GM21825 (cell line): Measurements from ENCODE around the gene NUDT13.

Source experiments
- ATAC-seq: cut with Tn5 transposase; IDR thresholded peaks from one replicate; pipeline ENCODE4 v1.9.1; 2021; ENCODE audit warnings: mild to moderate bottlenecking, moderate library complexity; ENCODE audit not compliant: unreplicated experiment

NUDT13 gene

DNA sequence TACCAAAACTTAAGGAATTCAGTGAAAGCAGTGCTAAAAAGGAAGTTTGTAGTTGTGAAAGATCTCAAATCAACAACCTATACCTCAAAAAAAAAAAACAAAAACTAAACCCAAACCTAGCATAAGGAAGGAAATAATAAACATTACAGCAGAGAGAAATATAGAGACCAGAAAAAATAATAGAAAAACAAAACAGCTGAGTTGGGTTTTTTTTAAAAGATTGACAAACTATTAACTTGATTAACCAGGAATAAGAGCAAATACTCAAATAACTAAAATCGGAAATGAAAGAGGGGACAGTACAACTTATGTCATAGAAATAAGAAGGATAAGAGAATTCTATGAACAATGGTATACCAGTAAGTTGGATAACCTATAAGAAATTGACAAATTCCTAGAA lies 50.8 kb downstream of the NUDT13 start:
- ATAC-seq: no peak

GRCh38 chr10:73161662-73162061 lies 51.4 kb downstream of the NUDT13 start:
- ATAC-seq: no peak

DNA sequence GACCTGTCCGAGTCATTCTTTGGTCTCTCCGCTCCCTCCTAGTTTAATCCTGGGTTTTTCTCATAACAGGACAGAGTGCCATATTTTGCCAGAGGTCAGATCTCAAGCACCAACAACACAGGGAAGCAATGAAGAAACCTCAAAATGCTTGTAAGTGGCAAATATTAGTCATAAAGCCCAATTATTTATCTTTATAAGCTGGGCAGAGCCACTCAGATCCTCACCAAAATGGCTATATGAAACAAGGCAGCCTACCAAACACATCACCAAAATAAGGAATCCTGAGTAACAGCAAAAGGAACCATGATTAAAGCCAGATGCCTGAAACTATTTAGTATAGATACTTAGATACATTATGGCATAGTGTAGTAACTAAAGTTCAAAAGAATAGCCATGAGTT lies 52.8 kb downstream of the NUDT13 start:
- no peak for ATAC-seq

DNA sequence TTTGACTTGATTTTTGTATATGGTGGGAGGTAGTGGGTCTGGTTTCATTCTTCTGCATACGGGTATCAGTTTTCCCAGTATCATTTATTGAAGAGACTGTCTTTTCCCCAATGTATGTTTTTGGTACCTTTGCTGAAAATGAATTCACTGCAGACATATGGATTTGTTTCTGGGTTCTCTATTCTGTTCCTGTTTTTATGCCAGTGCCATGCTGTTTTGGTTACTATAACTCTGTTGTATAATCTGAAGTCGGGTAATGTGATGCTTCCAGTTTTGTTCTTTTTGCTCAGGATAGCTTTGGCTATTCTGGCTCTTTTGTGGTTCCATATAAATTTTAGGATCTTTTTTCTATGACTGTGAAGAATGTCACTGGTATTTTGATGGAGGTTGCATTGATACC lies 56.7 kb downstream of the NUDT13 start:
- no peak for ATAC-seq

DNA sequence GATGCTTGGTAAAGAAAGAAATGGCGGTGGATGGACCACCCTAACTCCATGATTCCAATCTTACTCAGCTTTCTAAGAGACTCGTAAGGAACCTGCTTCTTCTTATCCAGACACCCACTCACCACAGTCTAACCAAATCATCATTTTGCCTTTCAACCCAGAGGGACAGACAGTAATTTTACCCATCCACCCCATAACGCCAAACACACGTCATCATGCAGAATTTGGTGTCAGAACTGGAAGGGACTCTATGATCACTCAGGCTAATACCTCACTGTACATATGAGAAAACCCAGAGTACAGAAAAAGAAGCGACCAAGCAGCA lies 57.2 kb downstream of the NUDT13 start:
- no peak for ATAC-seq

DNA sequence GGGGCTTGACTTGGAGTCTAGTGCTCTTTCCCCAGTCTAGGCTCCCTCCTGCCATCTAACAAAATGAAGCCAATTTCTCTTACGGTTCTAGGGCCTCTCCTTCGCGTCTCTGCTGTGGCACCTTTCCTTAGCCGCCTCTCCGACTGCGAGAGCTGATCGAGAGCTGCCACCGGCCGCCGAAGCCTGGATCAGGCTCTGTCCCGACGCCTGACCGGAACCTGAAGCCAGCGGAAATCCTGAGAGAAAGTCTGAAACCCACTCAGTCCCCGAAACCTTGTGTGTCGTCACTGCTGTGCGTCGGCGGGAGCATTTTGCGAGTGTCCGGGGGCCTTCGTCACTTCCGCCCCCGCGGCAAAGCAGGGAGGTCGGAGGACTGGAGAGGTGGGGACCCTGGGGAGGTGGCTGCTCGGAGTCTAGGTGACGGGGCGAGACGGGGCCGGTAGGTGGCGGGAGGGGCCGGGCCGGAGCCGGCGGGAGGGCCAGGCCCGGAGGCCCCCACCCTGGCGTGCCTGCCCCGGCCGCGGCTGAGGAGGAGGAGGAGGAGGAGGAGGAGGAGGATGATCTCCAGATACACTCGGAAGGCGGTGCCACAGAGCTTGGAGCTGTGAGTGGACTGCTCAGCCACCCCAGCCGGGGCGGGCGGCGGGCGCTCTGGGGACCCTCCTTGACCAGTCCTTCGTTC lies 57.7 kb downstream of the NUDT13 start, which contains the start of the genes ECD and FAM149B1:
TSS of gene ECD (minus strand) at position 226 of the 682 bp plus-strand sequence. CDS start 4,071 bp downstream, outside the sequence.
TSS of gene FAM149B1 (plus strand) at position 337 of the 682 bp plus-strand sequence. CDS start at position 558, 221 bp downstream.
- peak; percentile 94 for ATAC-seq

- ATAC-seq: no peak
These were observed 58.2 kb downstream of the NUDT13 start for GRCh38 chr10:73168465-73168803.

DNA sequence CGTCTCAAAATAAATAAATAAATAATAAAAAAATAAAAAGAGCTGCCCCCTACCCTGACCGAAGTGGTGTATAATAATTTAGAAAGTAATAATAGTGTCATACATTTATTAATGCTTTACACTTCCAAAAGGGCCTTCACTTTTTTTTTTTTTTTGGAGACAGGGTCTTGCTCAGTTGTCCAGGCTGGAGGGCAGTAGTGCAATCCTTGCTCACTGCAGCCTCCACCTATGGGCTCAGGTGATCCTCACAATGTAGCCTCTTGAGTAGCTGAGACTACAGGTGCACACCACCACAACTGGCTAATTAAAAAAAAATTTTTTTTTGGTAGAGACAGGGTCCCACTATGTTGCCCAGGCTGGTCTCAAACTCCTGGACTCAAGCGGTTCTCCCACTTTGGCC lies 59.1 kb downstream of the NUDT13 start:
- no peak for ATAC-seq

DNA sequence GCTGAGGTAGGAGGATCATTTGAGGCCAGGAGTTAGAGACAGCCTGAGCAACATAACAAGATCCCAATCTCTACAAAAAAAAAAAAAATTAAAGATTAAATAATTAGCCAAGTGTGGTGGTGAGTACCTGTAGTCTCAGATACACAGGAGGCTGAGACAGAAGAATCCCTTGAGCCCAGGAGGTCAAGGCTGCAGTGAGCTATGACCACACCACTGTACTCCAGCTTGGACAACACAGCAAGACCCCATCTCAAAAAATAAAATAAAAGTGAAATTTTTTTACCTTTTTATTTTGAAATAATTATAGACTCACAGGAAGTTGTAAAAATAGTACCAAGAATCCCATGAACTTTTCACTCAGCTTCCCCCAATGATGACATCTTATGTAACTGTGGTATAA lies 62.6 kb downstream of the NUDT13 start:
- no peak for ATAC-seq

DNA sequence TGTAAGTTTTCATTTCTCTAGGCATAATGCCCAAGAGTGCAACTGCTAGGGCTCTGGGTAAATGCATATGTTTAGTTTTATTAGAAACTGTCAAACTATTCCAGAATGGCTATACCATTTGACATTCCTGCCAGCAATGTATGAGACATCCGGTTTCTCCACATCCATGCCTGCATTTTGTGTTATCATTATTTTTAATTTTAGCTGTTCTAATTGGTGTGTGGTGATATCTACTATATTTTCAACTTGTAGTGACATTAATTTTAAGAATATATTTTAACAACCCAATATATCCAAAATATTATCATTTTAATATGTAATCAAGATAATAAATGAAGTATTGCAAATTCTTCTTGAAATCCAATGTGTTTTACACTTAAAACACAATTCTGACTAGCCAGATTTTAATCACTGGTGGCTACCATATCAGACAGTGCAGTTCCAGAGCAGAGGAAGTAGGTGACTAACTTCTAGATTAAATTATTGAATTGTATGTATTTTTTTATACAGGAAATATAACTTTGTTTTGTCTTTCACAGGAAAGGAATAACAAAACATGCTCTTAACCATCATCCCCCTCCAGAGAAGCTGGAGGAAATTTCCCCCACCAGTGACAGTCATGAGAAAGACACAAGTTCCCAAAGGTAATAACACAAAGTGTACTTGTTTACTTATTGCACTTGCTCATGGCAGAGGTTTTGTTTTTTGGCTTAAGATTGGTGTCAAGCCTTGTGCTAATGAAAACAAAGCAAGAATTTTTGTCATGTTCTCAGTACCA lies 64.1 kb downstream of the NUDT13 start:
- no peak for ATAC-seq
